PC-3 (cell line): ENCODE data around the gene GUSB. TPM values are rescaled to one million over a fixed set of nuclear protein-coding genes. Genes with fewer than 3 reads are reported as not detected.
"Not testable (repeated sequence)": the region's sequence is repeated elsewhere in the genome, so short reads cannot be mapped to it uniquely, and the experiment has no call there.

Source experiments
- ATAC-seq: fragments of 200-7000 bp; cut with Tn5 transposase; 2 replicates; pipeline ENCODE4 v1.9.1; 2020; ENCODE audit warnings: mild to moderate bottlenecking, moderate library complexity
- BruUV-seq: library from RNA; stranded (reverse); fragments of 400-500 nt; replicated peaks from 2 replicates; lab custom pipeline; 2021; lab: Mats Ljungman, UMichigan
- CTCF ChIA-PET: fragments of 300-600 bp; sonication (Branson Sonifier 250); formaldehyde crosslinking; loops from one replicate; lab custom pipeline; 2022; ENCODE audit warnings: antibody characterized with exemption; lab: Charles Lee
- POLR2A ChIA-PET: fragments of 300-600 bp; sonication (Branson Sonifier 250); formaldehyde crosslinking; loops from one replicate; lab custom pipeline; 2022; ENCODE audit warnings: antibody characterized with exemption; ENCODE audit not compliant: unreplicated experiment; lab: Charles Lee
- DNase-seq: peaks from one replicate; pipeline ENCODE4 v3.0.0-alpha.2; 2015
- H2AFZ ChIP-seq: fragments of 300-600 bp; sonication (generic); 2 replicates; pipeline ENCODE4 v1.6.0; 2016; ENCODE audit warnings: antibody characterized with exemption, low read length
- H3F3A ChIP-seq: fragments of 300-600 bp; sonication (generic); one replicate; pipeline ENCODE4 v1.6.0; 2017; ENCODE audit warnings: antibody characterized with exemption, low read length, control low read depth, mild to moderate bottlenecking; ENCODE audit not compliant: unreplicated experiment
- H3K27ac ChIP-seq: fragments of 300-600 bp; sonication (generic); 2 replicates; pipeline ENCODE4 v1.5.1; 2016; ENCODE audit warnings: mild to moderate bottlenecking, low read length
- H3K27me3 ChIP-seq: fragments of 300-600 bp; sonication (generic); 2 replicates; pipeline ENCODE4 v1.6.1; 2016; ENCODE audit warnings: low read length, mixed read lengths
- H3K36me3 ChIP-seq: fragments of 300-600 bp; sonication (generic); 2 replicates; pipeline ENCODE4 v1.6.1; 2016; ENCODE audit warnings: low read depth, mixed run types, low read length, mixed read lengths
- H3K4me1 ChIP-seq: fragments of 300-600 bp; sonication (generic); 2 replicates; pipeline ENCODE4 v1.5.1; 2016; ENCODE audit warnings: low read length; ENCODE audit not compliant: insufficient read depth
- H3K4me2 ChIP-seq: fragments of 300-600 bp; sonication (generic); 2 replicates; pipeline ENCODE4 v1.6.0; 2016; ENCODE audit warnings: low read length
- H3K4me3 ChIP-seq: fragments of 300-600 bp; sonication (generic); 2 replicates; pipeline ENCODE4 v1.5.1; 2016; ENCODE audit warnings: mild to moderate bottlenecking, low read length, mixed read lengths
- H3K79me2 ChIP-seq: fragments of 300-600 bp; sonication (generic); 2 replicates; pipeline ENCODE4 v1.6.1; 2017; ENCODE audit warnings: low read length, mixed read lengths
- H3K9ac ChIP-seq: fragments of 300-600 bp; sonication (generic); 2 replicates; pipeline ENCODE4 v1.6.0; 2016; ENCODE audit warnings: mild to moderate bottlenecking, low read length
- H3K9me2 ChIP-seq: fragments of 300-600 bp; sonication (generic); replicated peaks from 2 replicates; pipeline ENCODE4 v1.6.1; 2016; ENCODE audit warnings: mixed run types, low read length, mixed read lengths
- H3K9me3 ChIP-seq: fragments of 300-600 bp; sonication (generic); 2 replicates; pipeline ENCODE4 v1.6.1; 2016; ENCODE audit warnings: low read length, mixed read lengths
- H4K20me1 ChIP-seq: fragments of 300-600 bp; sonication (generic); 2 replicates; pipeline ENCODE4 v1.6.1; 2016; ENCODE audit warnings: low read length, mixed read lengths
- EZH2 ChIP-seq: fragments of 300-600 bp; sonication (generic); IDR thresholded peaks from one replicate; pipeline ENCODE4 v1.6.1; 2017; ENCODE audit warnings: antibody characterized with exemption, mild to moderate bottlenecking, low read length; ENCODE audit not compliant: unreplicated experiment
- EZH2phosphoT487 ChIP-seq: fragments of 300-600 bp; sonication (generic); IDR thresholded peaks from 2 replicates; pipeline ENCODE4 v1.6.1; 2018; ENCODE audit warnings: mild to moderate bottlenecking, antibody characterized with exemption, low read length, borderline replicate concordance
- intact Hi-C: fragments of 100-400 bp; cut with micrococcal nuclease; formaldehyde crosslinking; loops from 2 replicates; pipeline ENCODE4 v1.9.0; 2023
- total RNA-seq: library from RNA; depleted of rRNA; stranded (reverse); fragments of >200 nt; gene quantifications from 2 replicates; pipeline ENCODE4 v1.2.3, GENCODE V29; 2014
- TF ChIP-seq, protein P1 (sequence below): fragments of 300-600 bp; sonication (generic); conservative IDR thresholded peaks from 2 replicates; pipeline ENCODE4 v1.5.1; 2017; ENCODE audit warnings: antibody characterized with exemption, low read depth, mild to moderate bottlenecking, low read length

GUSB gene
- total RNA-seq, 1 experiment from 2014 or later = 37.4 TPM

DNA sequence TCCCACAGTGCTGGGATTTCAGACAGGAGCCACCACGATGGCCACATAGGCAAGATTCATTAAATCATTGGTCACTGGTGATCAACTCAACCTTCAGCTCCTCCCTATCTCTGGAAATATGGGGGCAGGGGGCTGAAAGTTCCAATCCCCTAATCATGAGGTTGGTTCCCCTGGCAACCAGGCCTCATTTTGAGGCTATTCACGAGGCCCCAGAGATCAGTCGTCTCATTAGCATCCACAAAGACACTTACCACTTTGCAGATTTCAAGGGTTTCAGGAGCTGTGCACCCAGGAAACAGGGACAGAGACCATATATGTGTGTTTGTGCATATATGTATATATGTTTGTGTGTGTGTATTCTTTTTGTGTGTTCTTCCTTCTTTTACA, 7.7 kb upstream of the GUSB start:
- no peaks in the 10 kb centered on the region for H3K9me3 ChIP-seq
- H3K79me2 ChIP-seq = no peaks in the 10 kb centered on the region
- BruUV-seq = no TSS peak
- no peak overlapping the region for H3K27ac ChIP-seq
- H3K9me2 ChIP-seq = no peaks in the 10 kb centered on the region
- no peak for ATAC-seq
- ChIA-PET CTCF (no interaction called here), POLR2A (no interaction called here)
- no peaks in the 10 kb centered on the region for H3K4me1 ChIP-seq
- H2AFZ ChIP-seq = no peak overlapping the region
- no peak for DNase-seq
- H3K4me2 ChIP-seq = no peak overlapping the region
- no peaks in the 10 kb centered on the region for H3K27me3 ChIP-seq
- no peaks in the 10 kb centered on the region for H3K36me3 ChIP-seq
- TF ChIP-seq EZH2phosphoT487 (no peak), EZH2 (no peak)
- TF ChIP-seq, protein P1, sequence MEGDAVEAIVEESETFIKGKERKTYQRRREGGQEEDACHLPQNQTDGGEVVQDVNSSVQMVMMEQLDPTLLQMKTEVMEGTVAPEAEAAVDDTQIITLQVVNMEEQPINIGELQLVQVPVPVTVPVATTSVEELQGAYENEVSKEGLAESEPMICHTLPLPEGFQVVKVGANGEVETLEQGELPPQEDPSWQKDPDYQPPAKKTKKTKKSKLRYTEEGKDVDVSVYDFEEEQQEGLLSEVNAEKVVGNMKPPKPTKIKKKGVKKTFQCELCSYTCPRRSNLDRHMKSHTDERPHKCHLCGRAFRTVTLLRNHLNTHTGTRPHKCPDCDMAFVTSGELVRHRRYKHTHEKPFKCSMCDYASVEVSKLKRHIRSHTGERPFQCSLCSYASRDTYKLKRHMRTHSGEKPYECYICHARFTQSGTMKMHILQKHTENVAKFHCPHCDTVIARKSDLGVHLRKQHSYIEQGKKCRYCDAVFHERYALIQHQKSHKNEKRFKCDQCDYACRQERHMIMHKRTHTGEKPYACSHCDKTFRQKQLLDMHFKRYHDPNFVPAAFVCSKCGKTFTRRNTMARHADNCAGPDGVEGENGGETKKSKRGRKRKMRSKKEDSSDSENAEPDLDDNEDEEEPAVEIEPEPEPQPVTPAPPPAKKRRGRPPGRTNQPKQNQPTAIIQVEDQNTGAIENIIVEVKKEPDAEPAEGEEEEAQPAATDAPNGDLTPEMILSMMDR = no peak
- intact Hi-C loops = no loop called here
- no peaks in the 10 kb centered on the region for H4K20me1 ChIP-seq
- H3K4me3 ChIP-seq = no peak overlapping the region
- H3F3A ChIP-seq = no peaks in the 10 kb centered on the region
- no peak overlapping the region for H3K9ac ChIP-seq

DNA sequence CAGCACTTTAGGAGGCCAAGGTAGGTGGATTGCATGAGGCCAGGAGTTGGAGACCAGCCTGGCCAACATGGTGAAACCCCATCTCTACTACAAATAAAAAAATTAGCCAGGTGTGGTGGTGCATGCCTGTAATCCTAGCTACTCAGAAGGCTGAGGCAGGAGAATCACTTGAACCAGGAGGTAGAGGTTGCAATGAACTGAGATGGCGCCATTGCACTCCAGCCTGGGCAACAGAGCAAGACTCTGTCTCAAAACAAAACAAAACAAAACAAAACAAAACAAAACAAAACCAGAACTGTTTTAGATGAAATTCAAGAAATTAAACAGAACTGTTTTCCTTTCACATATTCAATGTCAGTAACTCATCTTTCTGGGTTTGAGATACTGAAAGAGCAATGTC, 6.5 kb upstream of the GUSB start:
- H3K9ac ChIP-seq, H3K4me3 ChIP-seq, CTCF ChIA-PET, intact Hi-C loops, H4K20me1 ChIP-seq, H3K4me1 ChIP-seq, H3K27ac ChIP-seq, H3K36me3 ChIP-seq, H3K4me2 ChIP-seq, DNase-seq, ATAC-seq, H3K9me2 ChIP-seq, H3K9me3 ChIP-seq, POLR2A ChIA-PET, H3K27me3 ChIP-seq, H3K79me2 ChIP-seq, H3F3A ChIP-seq, H2AFZ ChIP-seq, BruUV-seq: not testable (repeated sequence)

DNA sequence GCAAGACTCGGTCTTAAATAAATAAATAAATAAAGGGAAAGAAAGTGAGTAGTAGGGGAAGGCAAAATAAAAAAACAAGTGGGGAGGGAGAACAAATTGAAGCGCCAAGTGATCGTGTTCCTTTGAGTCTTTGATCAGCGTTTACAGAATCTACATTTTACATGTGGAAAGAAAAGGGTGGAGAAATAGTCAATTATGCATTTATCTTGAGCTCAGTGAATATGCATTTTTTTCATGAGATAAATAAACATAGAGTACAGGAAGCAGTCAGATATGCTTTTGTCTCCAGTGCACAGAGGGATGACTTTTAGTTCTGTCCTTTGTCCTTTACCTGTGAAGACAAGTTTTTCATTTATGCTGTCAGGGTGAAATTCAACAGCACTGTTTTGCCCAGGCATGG, 6.1 kb upstream of the GUSB start:
- no peak overlapping the region for H3K4me3 ChIP-seq
- TF ChIP-seq, protein P1 = no peak
- TF ChIP-seq EZH2 = no peak
- no peak for TF ChIP-seq EZH2phosphoT487
- DNase-seq (no peak), ATAC-seq (no peak)
- H3K36me3 ChIP-seq = no peaks in the 10 kb centered on the region
- no peaks in the 10 kb centered on the region for H3K9me3 ChIP-seq
- ChIA-PET CTCF (no interaction called here), POLR2A (no interaction called here)
- no peak overlapping the region for H3K9ac ChIP-seq
- H3K4me1 ChIP-seq = no peaks in the 10 kb centered on the region
- intact Hi-C loops = no loop called here
- no TSS peak for BruUV-seq
- H3K27ac ChIP-seq = no peak overlapping the region
- H3K4me2 ChIP-seq = no peak overlapping the region
- no peaks in the 10 kb centered on the region for H4K20me1 ChIP-seq
- no peaks in the 10 kb centered on the region for H3F3A ChIP-seq
- H3K9me2 ChIP-seq = no peaks in the 10 kb centered on the region
- H2AFZ ChIP-seq = no peak overlapping the region
- H3K79me2 ChIP-seq = no peaks in the 10 kb centered on the region
- H3K27me3 ChIP-seq = no peaks in the 10 kb centered on the region
